Pancreas (tissue), 10 donors: Measurements from ENCODE around the gene TCF7L2. TPM values are rescaled to one million over a fixed set of nuclear protein-coding genes. Genes with fewer than 3 reads are reported as not detected.

ENCODE experiments used
- ATAC-seq, 4 donors: fragments of 200-7000 bp; cut with Tn5 transposase; one replicate each; pipeline versions ENCODE4 v1.8.0 to v1.9.1; 2020; ENCODE audit warnings: mild to moderate bottlenecking in 4 of 4, moderate library complexity in 4 of 4
- DNase-seq, 6 donors: peaks; one replicate each; pipeline ENCODE4 v3.0.0-alpha.2; 2020
- FAIRE-seq: peaks from 2 replicates; lab custom pipeline; 2012; peaks lifted over from hg19 to GRCh38; lab: Jason Lieb, UNC
- H3K27ac ChIP-seq, 4 donors: fragments of 200-600 bp; sonication (generic); 1 replicate in 3 of 4; 2 replicates in 1 of 4; pipeline versions ENCODE4 v1.5.0 to v1.8.0; 2020
- H3K27me3 ChIP-seq, 4 donors: fragments of 200-600 bp; one replicate each; pipeline ENCODE4 v1.8.0; 2021
- H3K36me3 ChIP-seq, 3 donors: fragments of 200-600 bp; sonication (generic) in 1 of 3; one replicate each; pipeline versions ENCODE4 v1.5.0 to v1.8.0; 2020 to 2021
- H3K4me1 ChIP-seq, 3 donors: fragments of 200-600 bp; one replicate each; pipeline ENCODE4 v1.8.0; 2021
- H3K4me3 ChIP-seq, 4 donors: fragments of 200-600 bp; sonication (generic) in 2 of 4; one replicate each; pipeline versions ENCODE4 v1.5.0 to v1.8.0; 2020 to 2021
- H3K9me3 ChIP-seq, 4 donors: fragments of 200-600 bp; one replicate each; pipeline ENCODE4 v1.8.0; 2021
- WGBS, 2 donors: extraction: QIAGEN DNeasy Blood & Tissue Kit; methylation state at CpG; one replicate each; pipeline ENCODE4 v1.1.7; 2013; 5-methylcytosine and 5-hydroxymethylcytosine counted together
- intact Hi-C, 3 donors: fragments of 100-400 bp; cut with DNase I; formaldehyde crosslinking; loops; one replicate each; pipeline versions ENCODE4 v1.11.1 to v1.14.2; 2022
- polyA plus RNA-seq, 2 donors: library from polyadenylated mRNA; stranded (reverse); fragments of 200-250 nt; gene quantifications; one replicate each; pipeline ENCODE4 v1.2.3, GENCODE V29; 2013
- total RNA-seq, 6 donors: library from RNA; stranded (reverse); fragmentation: NEBNext Ultra II Directional in 4 of 6; extraction: Animal tissue kit (Norgen Biotek cat#: 25700) in 4 of 6; gene quantifications; one replicate each; pipeline versions ENCODE4 v1.2.1 to v1.2.4, GENCODE V29; 2021 to 2023
- TF ChIP-seq, protein P1 (sequence below), 4 donors: fragments of 200-600 bp; sonication (generic) in 3 of 4; IDR thresholded peaks; one replicate each; pipeline versions ENCODE4 v1.5.0 to v1.8.0; 2021; ENCODE audit warnings: antibody characterized with exemption in 4 of 4
- donor health status: healthy with polysubstance abuse.
- donor health status: DM: no; HTN: no; CAD: no; lungs with moderate emphysema.
- donor health status: DM: no; HTN: no; CAD: no.
- donor health status: control.
- donor health status: control.
- donor health status: Bipolar disorder and iron deficiency.
- donor health status: DM: yes; HTN: yes; CAD: no.
- donor health status: DM: no; HTN: no; CAD: no.
- donor health status: DM: no; HTN: no; CAD: no.
- donor health status: DM: yes; HTN: yes; CAD: no.

TCF7L2 gene
- total and polyA plus RNA-seq, 8 donors, result 7.9 to 22.3 (median 11.6) TPM

DNA sequence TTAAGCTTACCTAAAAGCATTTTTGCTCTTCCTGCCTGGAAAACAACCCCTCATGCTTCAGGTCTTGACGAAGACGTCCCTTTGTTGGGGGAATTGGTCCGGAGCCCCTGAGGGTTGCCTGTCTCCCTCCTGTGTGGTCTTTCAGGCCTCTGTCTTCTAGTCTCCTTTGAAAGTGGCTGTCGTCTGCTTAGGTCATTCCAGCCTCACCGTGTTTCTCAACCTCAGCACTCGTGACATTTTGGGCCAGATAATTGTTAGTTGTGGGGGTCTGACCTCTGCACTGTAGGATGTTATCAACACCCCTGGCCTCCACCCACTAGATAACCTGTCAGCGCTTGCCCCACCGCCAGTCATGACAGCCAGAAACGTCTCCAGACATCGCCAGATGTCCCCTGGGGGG is 219.1 kb downstream of the TCF7L2 start:
- H3K27me3 ChIP-seq, result no peaks in the 10 kb centered on the region
- H3K9me3 ChIP-seq, result no peaks in the 10 kb centered on the region
- H3K4me1 ChIP-seq, result no peaks in the 10 kb centered on the region
- no peak overlapping the region for H3K27ac ChIP-seq
- ATAC-seq (no peak), FAIRE-seq (no peak), DNase-seq (no peak)
- no peaks in the 10 kb centered on the region for H3K36me3 ChIP-seq
- intact Hi-C loops, result no loop called here
- WGBS, 2 donors, result 87 to 89% methylated on average over 10 of the region's 10 CpGs
- TF ChIP-seq, protein P1, sequence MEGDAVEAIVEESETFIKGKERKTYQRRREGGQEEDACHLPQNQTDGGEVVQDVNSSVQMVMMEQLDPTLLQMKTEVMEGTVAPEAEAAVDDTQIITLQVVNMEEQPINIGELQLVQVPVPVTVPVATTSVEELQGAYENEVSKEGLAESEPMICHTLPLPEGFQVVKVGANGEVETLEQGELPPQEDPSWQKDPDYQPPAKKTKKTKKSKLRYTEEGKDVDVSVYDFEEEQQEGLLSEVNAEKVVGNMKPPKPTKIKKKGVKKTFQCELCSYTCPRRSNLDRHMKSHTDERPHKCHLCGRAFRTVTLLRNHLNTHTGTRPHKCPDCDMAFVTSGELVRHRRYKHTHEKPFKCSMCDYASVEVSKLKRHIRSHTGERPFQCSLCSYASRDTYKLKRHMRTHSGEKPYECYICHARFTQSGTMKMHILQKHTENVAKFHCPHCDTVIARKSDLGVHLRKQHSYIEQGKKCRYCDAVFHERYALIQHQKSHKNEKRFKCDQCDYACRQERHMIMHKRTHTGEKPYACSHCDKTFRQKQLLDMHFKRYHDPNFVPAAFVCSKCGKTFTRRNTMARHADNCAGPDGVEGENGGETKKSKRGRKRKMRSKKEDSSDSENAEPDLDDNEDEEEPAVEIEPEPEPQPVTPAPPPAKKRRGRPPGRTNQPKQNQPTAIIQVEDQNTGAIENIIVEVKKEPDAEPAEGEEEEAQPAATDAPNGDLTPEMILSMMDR (IDR thresholded peaks at IDR 0.05), result no peak
- no peak overlapping the region for H3K4me3 ChIP-seq

- H3K4me3 ChIP-seq, result no peak overlapping the region
- TF ChIP-seq, protein P1 (IDR thresholded peaks at IDR 0.05), result no peak
- H3K4me1 ChIP-seq, result no peaks in the 10 kb centered on the region
- ATAC-seq (no peak), DNase-seq (no peak), FAIRE-seq (no peak)
- H3K27me3 ChIP-seq, result no peaks in the 10 kb centered on the region
- no peak overlapping the region for H3K27ac ChIP-seq
- H3K9me3 ChIP-seq, result no peaks in the 10 kb centered on the region
- H3K36me3 ChIP-seq, result no peaks in the 10 kb centered on the region
- intact Hi-C loops, result no loop called here
- 91 to 94% methylated on average over 14 of the region's 14 CpGs for WGBS, 2 donors
Measured at GRCh38 chr10:113169853-113170460, 219.9 kb downstream of the TCF7L2 start.

DNA sequence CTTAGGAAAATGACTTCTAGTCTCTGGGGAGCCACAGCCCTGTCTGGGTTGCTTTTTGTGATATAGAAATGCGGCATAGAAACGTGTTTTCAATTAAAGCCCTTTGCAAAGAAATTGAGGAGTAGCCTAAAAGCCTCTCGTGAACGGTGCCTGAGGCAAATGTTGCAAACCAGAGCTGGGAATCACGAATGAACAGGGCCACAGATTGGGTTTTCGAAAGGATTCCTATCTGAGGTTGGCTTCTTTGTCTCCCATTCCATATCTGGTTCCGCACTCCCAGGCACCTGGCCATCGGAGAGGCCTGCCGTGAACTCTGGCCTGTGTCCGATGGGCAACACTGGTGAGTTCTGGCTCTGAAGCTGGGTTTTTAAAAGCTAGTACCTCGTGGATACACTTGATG is 221.6 kb downstream of the TCF7L2 start:
- H3K4me3 ChIP-seq, result no peak overlapping the region
- WGBS, 2 donors, result 89 to 91% methylated on average over 11 of the region's 11 CpGs
- FAIRE-seq, result no peak
- H3K4me1 ChIP-seq, result no peaks in the 10 kb centered on the region
- no peak overlapping the region for H3K27ac ChIP-seq
- no peaks in the 10 kb centered on the region for H3K27me3 ChIP-seq
- no peaks in the 10 kb centered on the region for H3K9me3 ChIP-seq
- intact Hi-C loops, result no loop called here
- TF ChIP-seq, protein P1 (IDR thresholded peaks at IDR 0.05), result no peak
- DNase-seq, result no peak
- ATAC-seq, result no peak
- no peaks in the 10 kb centered on the region for H3K36me3 ChIP-seq

GRCh38 chr10:113175176-113175575 is 225.1 kb downstream of the TCF7L2 start:
- 90 to 93% methylated on average over 3 of the region's 3 CpGs for WGBS, 2 donors
- DNase-seq (no peak), ATAC-seq (no peak), FAIRE-seq (no peak)
- intact Hi-C loops, result no loop called here
- no peaks in the 10 kb centered on the region for H3K36me3 ChIP-seq
- H3K4me1 ChIP-seq, result no peaks in the 10 kb centered on the region
- TF ChIP-seq, protein P1 (IDR thresholded peaks at IDR 0.05), result no peak
- H3K27me3 ChIP-seq, result no peaks in the 10 kb centered on the region
- no peak overlapping the region for H3K27ac ChIP-seq
- H3K4me3 ChIP-seq, result no peak overlapping the region
- H3K9me3 ChIP-seq, result no peaks in the 10 kb centered on the region
